Measurements from ENCODE around the gene DAB1. TPM values are rescaled to one million over a fixed set of nuclear protein-coding genes. Genes with fewer than 3 reads are reported as not detected.

The DAB1 gene
- total and polyA plus RNA-seq, 5 donors from 2014 or later: 0.87 to 5.1 (median 4.0) TPM

- Mint-ChIP-seq H3K9me3 (peaks cover 0 to 2% (median 0%) of the 10 kb centered on the region in 7 donors), H3K4me3 (no peak overlapping the region), H3K36me3 (no peaks in the 10 kb centered on the region), H3K27me3 (no peaks in the 10 kb centered on the region), H3K27ac (no peak overlapping the region), H3K4me1 (peaks cover 0 to 6% (median 0%) of the 10 kb centered on the region in 4 donors)
- H3K36me3 ChIP-seq (ENCODE audit: control insufficient read depth, insufficient read depth, low read length): no peaks in the 10 kb centered on the region
- no peaks in the 10 kb centered on the region for H3K9me3 ChIP-seq (ENCODE audit: control insufficient read depth in 2 of 2, low read length in 2 of 2)
- no peak overlapping the region for H3K4me3 ChIP-seq (ENCODE audit: low read depth, low read length)
- H3K27ac ChIP-seq (ENCODE audit: insufficient read depth, low read length, poor library complexity, severe bottlenecking): no peak overlapping the region
- H3K4me1 ChIP-seq (ENCODE audit: control insufficient read depth, insufficient read depth, low read length, poor library complexity, severe bottlenecking): no peaks in the 10 kb centered on the region
- no peak for DNase-seq
- no peak for ATAC-seq (ENCODE audit: low read depth in 2 of 2)
- no peaks in the 10 kb centered on the region for H3K27me3 ChIP-seq (ENCODE audit: control insufficient read depth, insufficient read depth, low read length)
Measured at GRCh38 chr1:57167997-57168396, 255.9 kb downstream of the DAB1 start.

DNA sequence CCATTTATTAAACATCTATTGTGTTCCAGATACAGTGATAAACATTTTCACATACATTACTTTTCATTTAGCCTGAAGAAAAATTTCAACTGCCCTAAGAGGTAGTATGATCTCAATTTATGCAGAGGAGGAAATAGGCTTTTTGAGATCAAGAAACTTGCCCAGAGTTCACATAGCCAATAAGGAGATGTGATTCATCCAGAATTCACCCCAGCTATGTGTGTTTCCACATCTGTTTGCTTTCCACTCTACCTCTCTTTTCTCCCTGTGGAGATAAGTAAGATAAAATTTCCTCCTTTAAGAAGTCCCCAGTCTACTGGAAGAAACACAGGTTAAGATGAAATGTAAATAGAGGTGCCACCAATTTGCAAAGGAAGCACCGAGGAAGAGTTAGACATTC lies 258.3 kb downstream of the DAB1 start:
- Histone ChIP-seq H3K4me1 (ENCODE audit: control insufficient read depth, insufficient read depth, low read length, poor library complexity, severe bottlenecking) (no peaks in the 10 kb centered on the region), H3K36me3 (ENCODE audit: control insufficient read depth, insufficient read depth, low read length) (no peaks in the 10 kb centered on the region), H3K27me3 (ENCODE audit: control insufficient read depth, insufficient read depth, low read length) (no peaks in the 10 kb centered on the region), H3K9me3 (ENCODE audit: control insufficient read depth in 2 of 2, low read length in 2 of 2) (no peaks in the 10 kb centered on the region), H3K4me3 (ENCODE audit: low read depth, low read length) (no peak overlapping the region), H3K27ac (ENCODE audit: insufficient read depth, low read length, poor library complexity, severe bottlenecking) (no peak overlapping the region)
- Mint-ChIP-seq H3K9me3 (peaks cover 0 to 3% (median 0%) of the 10 kb centered on the region in 7 donors), H3K27ac (no peak overlapping the region), H3K4me1 (peaks cover 0 to 6% (median 0%) of the 10 kb centered on the region in 4 donors), H3K27me3 (no peaks in the 10 kb centered on the region), H3K4me3 (no peak overlapping the region), H3K36me3 (no peaks in the 10 kb centered on the region)
- DNase-seq: no peak
- ATAC-seq (ENCODE audit: low read depth in 2 of 2): no peak

GRCh38 chr1:57164584-57164983 lies 259.3 kb downstream of the DAB1 start:
- Mint-ChIP-seq H3K27me3 (no peaks in the 10 kb centered on the region), H3K4me1 (peaks cover 0 to 6% (median 0%) of the 10 kb centered on the region in 4 donors), H3K4me3 (no peak overlapping the region), H3K9me3 (peaks cover 0 to 3% (median 0%) of the 10 kb centered on the region in 7 donors), H3K27ac (no peak overlapping the region), H3K36me3 (no peaks in the 10 kb centered on the region)
- no peaks in the 10 kb centered on the region for H3K36me3 ChIP-seq (ENCODE audit: control insufficient read depth, insufficient read depth, low read length)
- H3K4me3 ChIP-seq (ENCODE audit: low read depth, low read length): no peak overlapping the region
- H3K9me3 ChIP-seq (ENCODE audit: control insufficient read depth in 2 of 2, low read length in 2 of 2): no peaks in the 10 kb centered on the region
- no peaks in the 10 kb centered on the region for H3K4me1 ChIP-seq (ENCODE audit: control insufficient read depth, insufficient read depth, low read length, poor library complexity, severe bottlenecking)
- DNase-seq: no peak
- ATAC-seq (ENCODE audit: low read depth in 2 of 2): no peak
- H3K27ac ChIP-seq (ENCODE audit: insufficient read depth, low read length, poor library complexity, severe bottlenecking): no peak overlapping the region
- no peaks in the 10 kb centered on the region for H3K27me3 ChIP-seq (ENCODE audit: control insufficient read depth, insufficient read depth, low read length)

DNA sequence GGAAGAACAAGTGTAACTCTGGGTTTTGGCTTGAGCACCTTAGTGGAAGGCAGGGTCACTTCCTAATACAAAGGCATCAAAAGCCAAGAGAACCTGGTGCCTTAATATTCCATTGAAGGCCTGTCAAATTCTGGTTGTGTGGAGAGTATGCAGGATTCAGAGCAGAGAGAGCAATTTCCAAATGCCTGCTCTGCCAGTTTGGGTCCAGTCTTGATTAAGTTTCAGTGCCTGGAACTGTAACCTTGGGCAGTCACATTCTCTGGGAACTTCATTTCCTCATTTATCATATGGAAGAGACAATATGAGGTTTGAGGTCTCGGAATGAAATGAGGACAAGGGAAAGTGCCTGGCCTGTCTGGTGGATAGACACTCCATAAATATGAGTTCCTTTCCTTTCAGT lies 260.1 kb downstream of the DAB1 start:
- H3K4me1 ChIP-seq (ENCODE audit: control insufficient read depth, insufficient read depth, low read length, poor library complexity, severe bottlenecking): no peaks in the 10 kb centered on the region
- ATAC-seq (ENCODE audit: low read depth in 2 of 2): no peak

DNA sequence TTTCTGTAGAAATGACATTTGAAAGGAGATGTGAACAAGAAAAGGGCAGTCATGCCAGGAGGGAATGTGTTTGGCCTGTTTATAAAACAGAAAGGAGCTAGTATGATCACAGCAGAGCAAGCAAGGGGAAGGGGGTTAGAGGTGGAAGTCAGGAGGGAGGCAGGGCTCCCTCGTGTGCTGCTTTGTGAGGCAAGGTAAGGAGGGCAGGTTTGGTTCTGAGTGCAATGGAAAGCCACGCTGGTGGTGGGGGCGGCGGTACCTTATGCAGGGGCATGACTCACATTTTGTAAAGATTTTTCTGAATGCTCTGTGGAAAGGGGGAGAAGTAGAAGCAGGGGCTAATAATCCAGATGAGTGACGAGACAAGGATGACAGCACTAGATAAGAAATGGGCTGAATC lies 260.5 kb downstream of the DAB1 start:
- H3K27ac Mint-ChIP-seq: peak overlapping the region in 1 of 3 donors; percentile 1
- no peaks in the 10 kb centered on the region for H3K9me3 ChIP-seq (ENCODE audit: control insufficient read depth in 2 of 2, low read length in 2 of 2)
- H3K36me3 Mint-ChIP-seq: no peaks in the 10 kb centered on the region
- H3K9me3 Mint-ChIP-seq: peaks cover 0 to 3% (median 0%) of the 10 kb centered on the region in 7 donors
- H3K4me1 Mint-ChIP-seq: peaks cover 0 to 5% (median 0%) of the 10 kb centered on the region in 4 donors
- no peaks in the 10 kb centered on the region for H3K27me3 Mint-ChIP-seq
- no peaks in the 10 kb centered on the region for H3K36me3 ChIP-seq (ENCODE audit: control insufficient read depth, insufficient read depth, low read length)
- H3K27me3 ChIP-seq (ENCODE audit: control insufficient read depth, insufficient read depth, low read length): no peaks in the 10 kb centered on the region
- no peaks in the 10 kb centered on the region for H3K4me1 ChIP-seq (ENCODE audit: control insufficient read depth, insufficient read depth, low read length, poor library complexity, severe bottlenecking)
- H3K4me3 ChIP-seq (ENCODE audit: low read depth, low read length): no peak overlapping the region
- no peak for DNase-seq
- H3K4me3 Mint-ChIP-seq: no peak overlapping the region
- no peak for ATAC-seq (ENCODE audit: low read depth in 2 of 2)
- no peak overlapping the region for H3K27ac ChIP-seq (ENCODE audit: insufficient read depth, low read length, poor library complexity, severe bottlenecking)

More for the DNA sequence above, 260.1 kb downstream of the DAB1 start:
- no peaks in the 10 kb centered on the region for H3K36me3 ChIP-seq (ENCODE audit: control insufficient read depth, insufficient read depth, low read length)
- peaks cover 0 to 3% (median 0%) of the 10 kb centered on the region in 7 donors for H3K9me3 Mint-ChIP-seq
- H3K27me3 Mint-ChIP-seq: no peaks in the 10 kb centered on the region
- no peak overlapping the region for H3K27ac ChIP-seq (ENCODE audit: insufficient read depth, low read length, poor library complexity, severe bottlenecking)
- H3K27me3 ChIP-seq (ENCODE audit: control insufficient read depth, insufficient read depth, low read length): no peaks in the 10 kb centered on the region
- H3K27ac Mint-ChIP-seq: no peak overlapping the region
- no peak for DNase-seq
- no peaks in the 10 kb centered on the region for H3K9me3 ChIP-seq (ENCODE audit: control insufficient read depth in 2 of 2, low read length in 2 of 2)
- H3K4me3 ChIP-seq (ENCODE audit: low read depth, low read length): no peak overlapping the region
- peaks cover 0 to 6% (median 0%) of the 10 kb centered on the region in 4 donors for H3K4me1 Mint-ChIP-seq
- no peak overlapping the region for H3K4me3 Mint-ChIP-seq
- no peaks in the 10 kb centered on the region for H3K36me3 Mint-ChIP-seq

- Histone ChIP-seq H3K4me1 (ENCODE audit: control insufficient read depth, insufficient read depth, low read length, poor library complexity, severe bottlenecking) (no peaks in the 10 kb centered on the region), H3K36me3 (ENCODE audit: control insufficient read depth, insufficient read depth, low read length) (no peaks in the 10 kb centered on the region), H3K27me3 (ENCODE audit: control insufficient read depth, insufficient read depth, low read length) (no peaks in the 10 kb centered on the region), H3K27ac (ENCODE audit: insufficient read depth, low read length, poor library complexity, severe bottlenecking) (no peak overlapping the region), H3K4me3 (ENCODE audit: low read depth, low read length) (no peak overlapping the region), H3K9me3 (ENCODE audit: control insufficient read depth in 2 of 2, low read length in 2 of 2) (no peaks in the 10 kb centered on the region)
- H3K36me3 Mint-ChIP-seq: no peaks in the 10 kb centered on the region
- H3K27me3 Mint-ChIP-seq: no peaks in the 10 kb centered on the region
- peaks cover 0 to under 1% (median 0%) of the 10 kb centered on the region in 4 donors for H3K4me1 Mint-ChIP-seq
- peak overlapping the region in 1 of 3 donors; percentile 1 for H3K27ac Mint-ChIP-seq
- ATAC-seq (ENCODE audit: low read depth in 2 of 2) (no peak), DNase-seq (no peak)
- peaks cover 0 to 3% (median 0%) of the 10 kb centered on the region in 7 donors for H3K9me3 Mint-ChIP-seq
- no peak overlapping the region for H3K4me3 Mint-ChIP-seq
Measured at GRCh38 chr1:57162607-57163261, 261.1 kb downstream of the DAB1 start.

- no peaks in the 10 kb centered on the region for H3K36me3 Mint-ChIP-seq
Measured at GRCh38 chr1:57160594-57160993, 263.3 kb downstream of the DAB1 start.

GRCh38 chr1:57158604-57158998 lies 265.3 kb downstream of the DAB1 start:
- Mint-ChIP-seq H3K4me1 (peaks cover 0 to 3% (median 0%) of the 10 kb centered on the region in 4 donors), H3K27ac (no peak overlapping the region), H3K27me3 (no peaks in the 10 kb centered on the region), H3K9me3 (peaks cover 0 to 8% (median 0%) of the 10 kb centered on the region in 7 donors), H3K4me3 (no peak overlapping the region), H3K36me3 (no peaks in the 10 kb centered on the region)
- no peak for ATAC-seq (ENCODE audit: low read depth in 2 of 2)
- H3K27me3 ChIP-seq (ENCODE audit: control insufficient read depth, insufficient read depth, low read length): no peaks in the 10 kb centered on the region
- H3K4me1 ChIP-seq (ENCODE audit: control insufficient read depth, insufficient read depth, low read length, poor library complexity, severe bottlenecking): no peaks in the 10 kb centered on the region
- no peak overlapping the region for H3K27ac ChIP-seq (ENCODE audit: insufficient read depth, low read length, poor library complexity, severe bottlenecking)
- DNase-seq: no peak
- no peaks in the 10 kb centered on the region for H3K9me3 ChIP-seq (ENCODE audit: control insufficient read depth in 2 of 2, low read length in 2 of 2)
- H3K4me3 ChIP-seq (ENCODE audit: low read depth, low read length): no peak overlapping the region
- H3K36me3 ChIP-seq (ENCODE audit: control insufficient read depth, insufficient read depth, low read length): no peaks in the 10 kb centered on the region

More at GRCh38 chr1:57160594-57160993, 263.3 kb downstream of the DAB1 start:
- DNase-seq: no peak
- Histone ChIP-seq H3K27me3 (ENCODE audit: control insufficient read depth, insufficient read depth, low read length) (no peaks in the 10 kb centered on the region), H3K4me1 (ENCODE audit: control insufficient read depth, insufficient read depth, low read length, poor library complexity, severe bottlenecking) (no peaks in the 10 kb centered on the region), H3K27ac (ENCODE audit: insufficient read depth, low read length, poor library complexity, severe bottlenecking) (no peak overlapping the region), H3K36me3 (ENCODE audit: control insufficient read depth, insufficient read depth, low read length) (no peaks in the 10 kb centered on the region), H3K4me3 (ENCODE audit: low read depth, low read length) (no peak overlapping the region), H3K9me3 (ENCODE audit: control insufficient read depth in 2 of 2, low read length in 2 of 2) (no peaks in the 10 kb centered on the region)
- Mint-ChIP-seq H3K27ac (no peak overlapping the region), H3K4me3 (no peak overlapping the region), H3K4me1 (peaks cover 0 to 3% (median 0%) of the 10 kb centered on the region in 4 donors), H3K27me3 (no peaks in the 10 kb centered on the region), H3K9me3 (peaks cover 0 to 5% (median 0%) of the 10 kb centered on the region in 7 donors)
- no peak for ATAC-seq (ENCODE audit: low read depth in 2 of 2)

Data from CD4-positive, CD25-positive, alpha-beta regulatory T cell (primary cell).